K562 (cell line): ENCODE results near the gene LINGO4. TPM values are rescaled to one million over a fixed set of nuclear protein-coding genes. Genes with fewer than 3 reads are reported as not detected.
A peak's percentile ranks its signal among the peaks of the same experiment; 100 is the strongest.

Experiments used
- CBX5 ChIP-seq: IDR thresholded peaks from 2 replicates; pipeline ENCODE4 v1.6.1; 2014; ENCODE audit warnings: low read depth, borderline replicate concordance
- CEBPZ ChIP-seq: fragments of 150-350 bp; IDR thresholded peaks from 2 replicates; pipeline ENCODE4 v1.6.1; 2014; ENCODE audit warnings: low read depth, mild to moderate bottlenecking, low read length, borderline replicate concordance
- DPF2 ChIP-seq: fragments of 450-650 bp; IDR thresholded peaks from 2 replicates; pipeline ENCODE4 v1.6.1; 2016
- EZH2 ChIP-seq: IDR thresholded peaks from 2 replicates; pipeline ENCODE4 v1.6.1; 2012; ENCODE audit warnings: low read depth, mild to moderate bottlenecking, inconsistent platforms, low read length, borderline replicate concordance
- NFYB ChIP-seq: IDR thresholded peaks from 2 replicates; pipeline ENCODE4 v1.6.1; 2011; ENCODE audit warnings: mild to moderate bottlenecking, moderate library complexity; ENCODE audit not compliant: insufficient read length; ENCODE audit errors: extremely low read depth
- RBM25 ChIP-seq: fragments of 200-400 bp; formaldehyde crosslinking; IDR thresholded peaks from 2 replicates; pipeline ENCODE4 v1.6.1; 2018; ENCODE audit warnings: low read length, low read depth, moderate library complexity; ENCODE audit not compliant: severe bottlenecking
- SMAD4 ChIP-seq: fragments of 250-450 bp; sonication (Bioruptor Pico); conservative IDR thresholded peaks from 2 replicates; pipeline ENCODE4 v1.8.0; 2021; ENCODE audit warnings: inconsistent platforms, mild to moderate bottlenecking, moderate library complexity
- SMARCC2 ChIP-seq: fragments of 450-650 bp; IDR thresholded peaks from 2 replicates; pipeline ENCODE4 v1.6.1; 2017; ENCODE audit warnings: antibody characterized with exemption, moderate library complexity, mild to moderate bottlenecking, low read depth
- TCFL5 ChIP-seq: fragments of 250-450 bp; sonication (Bioruptor Pico); conservative IDR thresholded peaks from 2 replicates; pipeline ENCODE4 v1.6.1; 2021; ENCODE audit warnings: mild to moderate bottlenecking, moderate library complexity, matching md5 sums
- polyA plus RNA-seq, 8 experiments: library from polyadenylated mRNA; depleted of rRNA in 4 of 8; stranded (reverse) in 5 of 8; unstranded in 3 of 8; fragments of >200 nt; fragmentation: Nextera tagmentation in 2 of 8; fragmentation: Illumina TruSeq in 1 of 8; extraction: Ambion mirVana in 2 of 8; extraction: Trizol in 1 of 8; gene quantifications; 2 replicates each; pipeline versions ENCODE4 v1.2.1 to v1.2.3, GENCODE V29; 2011 to 2014; ENCODE audit warnings: inconsistent platforms in 1 of 8, missing spikeins in 1 of 8
- total RNA-seq, 7 experiments: library from RNA; depleted of rRNA in 6 of 7; stranded (reverse); fragments of >200 nt in 6 of 7; fragmentation: Illumina TruSeq in 2 of 7; extraction: Trizol in 2 of 7; gene quantifications; 2 replicates each; pipeline versions ENCODE4 v1.2.1 to v1.2.3, GENCODE V29; 2011 to 2021; ENCODE audit warnings: low replicate concordance in 1 of 7
- TF ChIP-seq, protein P1 (sequence below): fragments of 450-650 bp; IDR thresholded peaks from 2 replicates; pipeline ENCODE4 v1.7.1; 2018; ENCODE audit warnings: mild to moderate bottlenecking, low read depth; ENCODE audit not compliant: partially characterized antibody
- TF ChIP-seq, protein P2 (sequence below), 2 experiments: fragments of 450-650 bp; IDR thresholded peaks; 2 replicates each; pipeline ENCODE4 v1.6.1; 2016; ENCODE audit warnings: mild to moderate bottlenecking in 2 of 2, borderline replicate concordance in 1 of 2, low read depth in 1 of 2, moderate library complexity in 1 of 2

Gene LINGO4
- total and polyA plus RNA-seq, 9 of the 15 experiments (the other 6 are each of a cell fraction or from before 2014, with no cell fraction given) = not detected

DNA sequence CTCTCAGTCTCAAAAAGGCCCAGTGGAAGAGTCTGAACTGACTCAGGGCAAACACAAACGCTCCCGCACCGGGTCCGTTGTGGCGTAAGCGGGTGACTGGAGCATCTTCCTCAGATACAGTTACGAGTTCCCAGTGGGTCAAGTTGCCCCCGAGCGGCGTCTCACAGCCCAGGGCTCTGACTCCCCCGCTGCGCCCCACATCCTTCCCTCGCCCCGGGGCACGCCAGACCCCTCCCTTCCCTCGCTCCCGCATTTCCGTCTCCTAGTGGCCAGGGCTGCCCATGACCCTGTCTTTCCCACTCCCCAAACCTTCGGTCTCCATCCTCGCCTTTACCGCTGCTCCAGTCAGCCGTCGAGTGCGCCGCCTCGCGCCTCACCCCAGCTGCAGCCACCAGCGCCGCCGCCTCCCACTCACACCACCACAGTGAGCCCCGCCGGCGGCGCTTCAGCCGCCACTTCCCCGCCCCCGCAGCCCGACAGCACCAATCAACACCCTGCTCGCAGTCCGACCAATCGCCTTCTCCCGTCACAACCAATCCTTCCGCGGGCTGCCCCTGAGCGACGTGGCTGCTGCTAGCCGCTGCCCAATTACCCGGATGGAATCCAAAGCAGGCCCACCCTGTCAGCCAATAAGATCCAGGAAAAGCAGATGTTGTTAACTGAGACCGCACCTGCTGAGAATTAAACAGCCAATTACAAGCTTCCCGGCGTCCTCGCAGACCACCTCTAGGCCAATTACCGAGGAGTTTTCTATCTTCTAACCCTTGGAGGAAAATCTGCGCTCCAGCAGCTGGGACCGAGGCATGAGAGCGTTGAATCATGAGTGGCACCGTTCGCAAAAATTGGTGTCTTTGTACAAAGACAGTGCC lies 14.9 kb downstream of the LINGO4 start, which contains the start of gene TDRKH (continued):
- TF ChIP-seq SMARCC2 (no peak), SMAD4 (peak; percentile 90), RBM25 (peak; percentile 99), CEBPZ (peak; percentile 89), DPF2 (peak; percentile 19; the same call in 1 of the 2 replicates), CBX5 (peak; percentile 60; the same call in 1 of the 2 replicates), NFYB (peak; percentile 95), TCFL5 (CRISPR knock-in tag) (no peak), EZH2 (no peak)
- TF ChIP-seq, protein P1, sequence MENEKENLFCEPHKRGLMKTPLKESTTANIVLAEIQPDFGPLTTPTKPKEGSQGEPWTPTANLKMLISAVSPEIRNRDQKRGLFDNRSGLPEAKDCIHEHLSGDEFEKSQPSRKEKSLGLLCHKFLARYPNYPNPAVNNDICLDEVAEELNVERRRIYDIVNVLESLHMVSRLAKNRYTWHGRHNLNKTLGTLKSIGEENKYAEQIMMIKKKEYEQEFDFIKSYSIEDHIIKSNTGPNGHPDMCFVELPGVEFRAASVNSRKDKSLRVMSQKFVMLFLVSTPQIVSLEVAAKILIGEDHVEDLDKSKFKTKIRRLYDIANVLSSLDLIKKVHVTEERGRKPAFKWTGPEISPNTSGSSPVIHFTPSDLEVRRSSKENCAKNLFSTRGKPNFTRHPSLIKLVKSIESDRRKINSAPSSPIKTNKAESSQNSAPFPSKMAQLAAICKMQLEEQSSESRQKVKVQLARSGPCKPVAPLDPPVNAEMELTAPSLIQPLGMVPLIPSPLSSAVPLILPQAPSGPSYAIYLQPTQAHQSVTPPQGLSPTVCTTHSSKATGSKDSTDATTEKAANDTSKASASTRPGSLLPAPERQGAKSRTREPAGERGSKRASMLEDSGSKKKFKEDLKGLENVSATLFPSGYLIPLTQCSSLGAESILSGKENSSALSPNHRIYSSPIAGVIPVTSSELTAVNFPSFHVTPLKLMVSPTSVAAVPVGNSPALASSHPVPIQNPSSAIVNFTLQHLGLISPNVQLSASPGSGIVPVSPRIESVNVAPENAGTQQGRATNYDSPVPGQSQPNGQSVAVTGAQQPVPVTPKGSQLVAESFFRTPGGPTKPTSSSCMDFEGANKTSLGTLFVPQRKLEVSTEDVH = peak; percentile 52
- TF ChIP-seq, protein P2, sequence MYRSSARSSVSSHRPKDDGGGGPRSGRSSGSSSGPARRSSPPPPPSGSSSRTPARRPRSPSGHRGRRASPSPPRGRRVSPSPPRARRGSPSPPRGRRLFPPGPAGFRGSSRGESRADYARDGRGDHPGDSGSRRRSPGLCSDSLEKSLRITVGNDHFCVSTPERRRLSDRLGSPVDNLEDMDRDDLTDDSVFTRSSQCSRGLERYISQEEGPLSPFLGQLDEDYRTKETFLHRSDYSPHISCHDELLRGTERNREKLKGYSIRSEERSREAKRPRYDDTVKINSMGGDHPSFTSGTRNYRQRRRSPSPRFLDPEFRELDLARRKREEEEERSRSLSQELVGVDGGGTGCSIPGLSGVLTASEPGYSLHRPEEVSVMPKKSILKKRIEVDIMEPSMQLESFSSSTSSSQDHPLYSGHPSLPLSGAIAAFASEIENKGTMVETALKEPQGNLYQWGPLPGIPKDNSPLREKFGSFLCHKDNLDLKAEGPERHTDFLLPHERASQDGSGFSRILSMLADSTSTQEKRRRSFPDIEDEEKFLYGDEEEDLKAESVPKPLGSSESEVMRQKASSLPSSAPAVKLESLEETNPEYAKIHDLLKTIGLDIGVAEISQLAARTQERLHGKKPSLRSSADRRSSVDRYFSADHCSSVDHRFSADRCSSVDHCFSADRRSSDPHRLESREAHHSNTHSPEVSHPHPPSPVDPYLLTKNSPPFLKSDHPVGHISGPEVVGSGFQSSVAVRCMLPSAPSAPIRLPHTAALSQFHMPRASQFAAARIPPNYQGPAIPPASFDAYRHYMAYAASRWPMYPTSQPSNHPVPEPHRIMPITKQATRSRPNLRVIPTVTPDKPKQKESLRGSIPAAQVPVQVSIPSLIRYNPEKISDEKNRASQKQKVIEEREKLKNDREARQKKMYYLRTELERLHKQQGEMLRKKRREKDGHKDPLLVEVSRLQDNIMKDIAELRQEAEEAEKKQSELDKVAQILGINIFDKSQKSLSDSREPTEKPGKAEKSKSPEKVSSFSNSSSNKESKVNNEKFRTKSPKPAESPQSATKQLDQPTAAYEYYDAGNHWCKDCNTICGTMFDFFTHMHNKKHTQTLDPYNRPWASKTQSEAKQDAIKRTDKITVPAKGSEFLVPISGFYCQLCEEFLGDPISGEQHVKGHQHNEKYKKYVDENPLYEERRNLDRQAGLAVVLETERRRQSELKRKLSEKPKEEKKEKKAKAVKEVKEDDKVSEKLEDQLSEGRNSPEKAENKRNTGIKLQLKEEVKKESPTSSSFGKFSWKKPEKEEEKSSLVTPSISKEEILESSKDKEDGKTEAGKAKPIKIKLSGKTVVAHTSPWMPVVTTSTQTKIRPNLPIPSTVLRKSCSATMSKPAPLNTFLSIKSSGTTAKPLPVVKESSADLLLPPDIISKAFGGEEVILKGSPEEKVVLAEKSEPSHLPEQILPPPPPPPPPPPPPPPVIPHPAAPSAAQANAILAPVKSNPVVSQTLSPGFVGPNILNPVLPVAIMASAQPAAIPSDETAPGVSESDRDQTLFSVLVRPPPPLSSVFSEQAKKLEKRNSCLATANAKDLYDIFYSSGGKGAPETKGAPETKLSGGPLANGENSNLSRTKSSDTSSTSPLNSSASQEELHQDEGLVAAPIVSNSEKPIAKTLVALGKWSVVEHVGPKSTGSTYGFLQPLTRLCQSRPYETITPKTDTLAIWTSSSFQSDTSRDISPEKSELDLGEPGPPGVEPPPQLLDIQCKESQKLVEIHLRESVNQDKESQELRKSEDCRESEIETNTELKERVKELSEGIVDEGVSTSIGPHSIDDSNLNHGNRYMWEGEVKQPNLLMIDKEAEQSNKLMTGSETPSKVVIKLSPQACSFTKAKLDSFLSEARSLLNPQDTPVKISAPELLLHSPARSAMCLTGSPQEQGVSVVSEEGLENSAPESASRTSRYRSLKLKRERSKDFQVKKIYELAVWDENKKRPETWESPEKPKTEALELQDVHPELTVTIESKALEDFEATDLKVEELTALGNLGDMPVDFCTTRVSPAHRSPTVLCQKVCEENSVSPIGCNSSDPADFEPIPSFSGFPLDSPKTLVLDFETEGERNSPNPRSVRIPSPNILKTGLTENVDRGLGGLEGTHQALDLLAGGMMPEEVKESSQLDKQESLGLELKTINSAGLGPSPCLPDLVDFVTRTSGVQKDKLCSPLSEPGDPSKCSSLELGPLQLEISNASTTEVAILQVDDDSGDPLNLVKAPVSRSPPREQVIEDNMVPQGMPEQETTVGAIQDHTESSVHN (IDR thresholded peaks at IDR 0.05; ENCODE audit: borderline replicate concordance in 1 of 2, low read depth in 1 of 2) = no peak
